ENCODE data around the gene EYS. TPM values are rescaled to one million over a fixed set of nuclear protein-coding genes. Genes with fewer than 3 reads are reported as not detected.

The EYS gene
- total and polyA plus RNA-seq, 8 donors: 0.55 to 0.58 TPM; not detected in 6

DNA sequence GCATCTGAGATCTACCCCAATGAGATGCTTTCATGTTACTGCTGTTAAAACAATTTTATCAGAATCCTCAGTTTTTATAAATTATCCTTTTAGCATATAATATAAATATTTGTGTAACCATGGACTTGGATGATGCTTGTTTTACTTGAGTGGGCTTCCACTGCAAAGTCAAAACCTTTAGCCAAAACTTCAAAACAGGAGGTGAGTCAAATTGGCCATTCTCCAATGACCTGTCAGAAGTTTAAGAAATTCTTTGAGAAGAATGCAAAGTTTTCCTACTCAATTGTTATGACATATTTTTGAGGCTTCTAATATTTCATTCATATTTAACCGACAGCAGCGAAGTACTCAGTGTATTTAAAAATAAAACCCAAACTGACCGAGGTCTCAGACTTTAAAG is 507.9 kb downstream of the EYS start:
- DNase-seq: no peak
- 56 to 82% (median 74%) methylated on average over 3 of the region's 3 CpGs for WGBS, 5 donors
- intact Hi-C loops (cut with DNase I; ENCODE audit: low total_unique reads): no loop called here
- Histone ChIP-seq H3K4me1 (no peaks in the 10 kb centered on the region), H3K27ac (no peak overlapping the region), H3K9me3 (peaks cover 0 to 16% (median 7%) of the 10 kb centered on the region in 4 donors), H3K36me3 (no peaks in the 10 kb centered on the region), H3K4me3 (no peak overlapping the region), H3K27me3 (no peaks in the 10 kb centered on the region)
- no peak for TF ChIP-seq POLR2A (IDR thresholded peaks at IDR 0.05)
- TF ChIP-seq, protein P1, sequence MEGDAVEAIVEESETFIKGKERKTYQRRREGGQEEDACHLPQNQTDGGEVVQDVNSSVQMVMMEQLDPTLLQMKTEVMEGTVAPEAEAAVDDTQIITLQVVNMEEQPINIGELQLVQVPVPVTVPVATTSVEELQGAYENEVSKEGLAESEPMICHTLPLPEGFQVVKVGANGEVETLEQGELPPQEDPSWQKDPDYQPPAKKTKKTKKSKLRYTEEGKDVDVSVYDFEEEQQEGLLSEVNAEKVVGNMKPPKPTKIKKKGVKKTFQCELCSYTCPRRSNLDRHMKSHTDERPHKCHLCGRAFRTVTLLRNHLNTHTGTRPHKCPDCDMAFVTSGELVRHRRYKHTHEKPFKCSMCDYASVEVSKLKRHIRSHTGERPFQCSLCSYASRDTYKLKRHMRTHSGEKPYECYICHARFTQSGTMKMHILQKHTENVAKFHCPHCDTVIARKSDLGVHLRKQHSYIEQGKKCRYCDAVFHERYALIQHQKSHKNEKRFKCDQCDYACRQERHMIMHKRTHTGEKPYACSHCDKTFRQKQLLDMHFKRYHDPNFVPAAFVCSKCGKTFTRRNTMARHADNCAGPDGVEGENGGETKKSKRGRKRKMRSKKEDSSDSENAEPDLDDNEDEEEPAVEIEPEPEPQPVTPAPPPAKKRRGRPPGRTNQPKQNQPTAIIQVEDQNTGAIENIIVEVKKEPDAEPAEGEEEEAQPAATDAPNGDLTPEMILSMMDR (IDR thresholded peaks at IDR 0.05): no peak
- TF ChIP-seq POLR2AphosphoS5 (IDR thresholded peaks at IDR 0.05): no peak
- TF ChIP-seq EP300 (IDR thresholded peaks at IDR 0.05): no peak

DNA sequence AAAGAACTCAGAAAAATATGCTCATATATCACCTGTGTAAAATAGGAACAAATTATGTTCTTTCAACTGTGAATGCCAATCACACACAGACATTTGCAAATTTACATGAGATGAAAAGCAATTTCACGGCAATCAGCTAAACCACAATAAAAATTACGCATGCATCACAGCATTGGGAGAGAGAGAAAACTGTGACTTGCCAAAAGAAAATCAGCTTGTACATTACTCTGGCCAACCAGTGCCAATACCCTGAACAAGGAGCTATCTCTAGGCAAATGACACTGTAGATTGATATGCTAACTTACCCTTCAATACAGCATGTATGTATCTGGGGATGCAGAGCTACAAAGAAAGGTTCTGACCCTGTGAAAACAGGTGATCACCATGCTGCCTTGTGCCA is 515.6 kb downstream of the EYS start:
- TF ChIP-seq EP300 (IDR thresholded peaks at IDR 0.05) (no peak), POLR2AphosphoS5 (IDR thresholded peaks at IDR 0.05) (no peak), POLR2A (IDR thresholded peaks at IDR 0.05) (no peak)
- TF ChIP-seq, protein P1 (IDR thresholded peaks at IDR 0.05): no peak
- Histone ChIP-seq H3K36me3 (no peaks in the 10 kb centered on the region), H3K27ac (no peak overlapping the region), H3K27me3 (no peaks in the 10 kb centered on the region), H3K9me3 (no peaks in the 10 kb centered on the region), H3K4me3 (no peak overlapping the region), H3K4me1 (no peaks in the 10 kb centered on the region)
- 83 to 98% (median 91%) methylated on average over 2 of the region's 2 CpGs for WGBS, 5 donors
- DNase-seq: no peak
- intact Hi-C loops (cut with DNase I; ENCODE audit: low total_unique reads): no loop called here

- WGBS, 5 donors: 59 to 77% (median 73%) methylated on average over 5 of the region's 5 CpGs
- Histone ChIP-seq H3K27me3 (no peaks in the 10 kb centered on the region), H3K4me1 (no peaks in the 10 kb centered on the region), H3K36me3 (no peaks in the 10 kb centered on the region), H3K27ac (no peak overlapping the region), H3K4me3 (no peak overlapping the region), H3K9me3 (no peaks in the 10 kb centered on the region)
- no peak for DNase-seq
- TF ChIP-seq, protein P1 (IDR thresholded peaks at IDR 0.05): no peak
- TF ChIP-seq POLR2AphosphoS5 (IDR thresholded peaks at IDR 0.05) (no peak), POLR2A (IDR thresholded peaks at IDR 0.05) (no peak), EP300 (IDR thresholded peaks at IDR 0.05) (no peak)
- intact Hi-C loops (cut with DNase I; ENCODE audit: low total_unique reads): no loop called here
These were observed 517.7 kb downstream of the EYS start for GRCh38 chr6:65189236-65189881.

GRCh38 chr6:65186826-65187225 is 520.2 kb downstream of the EYS start:
- DNase-seq: no peak
- WGBS, 5 donors: 57 to 80% (median 73%) methylated on average over 1 of the region's 1 CpG
- Histone ChIP-seq H3K9me3 (no peaks in the 10 kb centered on the region), H3K4me1 (no peaks in the 10 kb centered on the region), H3K27me3 (no peaks in the 10 kb centered on the region), H3K27ac (no peak overlapping the region), H3K4me3 (no peak overlapping the region), H3K36me3 (no peaks in the 10 kb centered on the region)
- no peak for TF ChIP-seq POLR2A (IDR thresholded peaks at IDR 0.05)
- intact Hi-C loops (cut with DNase I; ENCODE audit: low total_unique reads): no loop called here

DNA sequence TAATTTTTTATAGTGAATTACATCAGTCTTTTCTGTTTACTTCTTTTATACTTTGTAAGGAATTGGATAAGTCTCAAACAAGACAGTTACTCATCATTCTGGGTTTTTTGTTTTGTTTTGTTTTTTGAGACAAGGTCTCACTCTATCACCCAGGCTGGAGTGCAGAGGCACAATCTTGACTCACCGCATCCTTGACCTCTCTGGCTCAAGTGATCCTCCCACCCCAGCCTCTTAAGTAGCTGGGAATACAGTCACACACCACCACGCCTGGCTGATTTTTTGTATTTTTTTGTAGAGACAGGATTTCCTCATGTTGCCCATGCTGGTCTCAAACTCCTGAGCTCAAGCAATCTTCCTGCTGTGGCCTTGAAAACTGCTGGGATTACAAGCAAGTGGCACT is 524.3 kb downstream of the EYS start:
- no peak overlapping the region for H3K4me3 ChIP-seq
- peaks cover 0 to 5% (median 0%) of the 10 kb centered on the region in 4 donors for H3K9me3 ChIP-seq
- H3K36me3 ChIP-seq: no peaks in the 10 kb centered on the region
- DNase-seq: no peak
- 41 to 75% (median 73%) methylated on average over 2 of the region's 2 CpGs for WGBS, 5 donors
- TF ChIP-seq, protein P1 (IDR thresholded peaks at IDR 0.05): no peak
- TF ChIP-seq EP300 (IDR thresholded peaks at IDR 0.05) (no peak), POLR2A (IDR thresholded peaks at IDR 0.05) (no peak), POLR2AphosphoS5 (IDR thresholded peaks at IDR 0.05) (no peak)
- intact Hi-C loops (cut with DNase I; ENCODE audit: low total_unique reads): no loop called here
- no peaks in the 10 kb centered on the region for H3K27me3 ChIP-seq
- no peak overlapping the region for H3K27ac ChIP-seq
- no peaks in the 10 kb centered on the region for H3K4me1 ChIP-seq

Measured in stomach (tissue), 9 donors.